HG02852 (cell line): ENCODE results near the gene DAB2IP.
"Not testable (repeated sequence)": the region's sequence is repeated elsewhere in the genome, so short reads cannot be mapped to it uniquely, and the experiment has no call there.

Experiments used
- ATAC-seq: cut with Tn5 transposase; IDR thresholded peaks from one replicate; pipeline ENCODE4 v1.9.1; 2021; ENCODE audit warnings: mild to moderate bottlenecking, moderate library complexity; ENCODE audit not compliant: unreplicated experiment

Gene DAB2IP

DNA sequence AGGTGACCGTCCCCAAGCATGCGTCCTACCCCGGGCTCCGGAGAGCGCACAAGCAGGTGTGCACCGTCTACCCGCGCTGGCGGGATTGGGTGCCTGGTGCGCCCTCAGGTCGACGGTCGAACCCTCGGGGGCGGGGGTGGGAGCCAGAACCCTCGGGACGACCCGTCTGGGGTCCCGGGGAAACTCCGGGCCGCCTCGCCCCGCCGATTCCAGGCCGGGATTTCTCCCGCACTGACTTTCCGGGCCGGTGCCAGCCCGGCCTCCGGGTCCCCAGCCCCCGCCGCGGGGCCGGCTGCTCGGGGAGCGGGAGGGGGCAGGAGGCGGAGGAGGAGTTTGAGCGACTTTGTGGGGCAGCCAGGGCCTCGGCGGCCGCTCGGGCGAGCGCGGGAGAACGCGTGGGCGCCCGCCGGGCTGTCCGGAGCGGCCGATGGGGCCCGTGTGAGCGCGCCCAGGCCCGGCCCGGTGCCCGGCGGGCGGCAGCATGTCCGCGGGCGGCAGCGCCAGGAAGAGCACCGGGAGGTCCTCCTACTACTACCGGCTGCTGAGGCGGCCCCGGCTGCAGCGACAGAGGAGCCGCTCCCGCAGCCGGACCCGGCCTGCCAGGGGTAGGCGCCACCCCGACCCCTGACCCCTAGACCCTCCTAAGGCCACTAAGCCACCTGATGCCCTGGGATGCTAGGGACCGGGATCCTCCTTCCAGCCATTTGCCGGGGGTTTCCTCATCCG is at the start of gene DAB2IP:
TSS of gene DAB2IP (plus strand) at position 340 of the 726 bp plus-strand sequence. CDS start at position 482, 142 bp downstream.
- ATAC-seq: no peak

DNA sequence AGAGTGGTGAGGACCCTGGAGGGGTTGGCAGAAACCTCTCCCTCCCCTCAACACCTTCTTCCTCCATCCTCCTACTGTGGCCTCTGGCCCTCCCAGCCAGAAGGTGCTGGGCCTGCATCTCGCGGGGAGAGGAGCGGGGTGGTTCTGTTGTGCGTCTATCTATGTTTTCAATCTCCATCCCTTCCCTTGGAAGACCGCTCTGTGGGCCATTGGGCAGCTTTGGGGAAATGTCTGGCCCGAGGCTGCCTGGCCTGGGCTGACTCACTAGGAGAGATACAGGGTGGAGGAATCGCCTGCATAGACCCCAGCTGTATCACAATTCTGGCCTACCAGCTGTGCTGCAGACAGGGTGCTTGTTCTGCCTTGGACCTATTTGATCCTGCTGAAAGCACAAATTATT is 48.4 kb upstream of the DAB2IP start:
- ATAC-seq: no peak

DNA sequence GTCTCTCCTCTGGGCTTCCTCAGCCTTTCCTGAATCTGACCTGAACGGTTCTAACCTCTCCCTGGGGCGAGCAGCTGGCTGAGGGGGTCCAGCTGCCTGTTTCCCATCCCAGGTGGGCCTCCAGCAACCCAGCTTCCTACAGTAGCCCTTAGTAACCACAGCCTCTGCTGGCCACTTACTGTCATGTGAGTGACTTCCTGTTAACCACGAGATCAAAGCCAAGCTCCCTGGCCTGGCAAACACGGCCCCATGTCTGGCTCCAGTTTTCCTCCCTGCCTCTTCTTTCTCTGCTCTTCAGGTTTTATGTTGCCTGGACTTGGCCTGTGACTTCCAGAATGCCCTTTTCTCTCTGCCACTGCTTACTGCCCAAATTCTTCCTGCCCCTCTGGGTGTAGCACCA is 47.2 kb upstream of the DAB2IP start:
- ATAC-seq: no peak

DNA sequence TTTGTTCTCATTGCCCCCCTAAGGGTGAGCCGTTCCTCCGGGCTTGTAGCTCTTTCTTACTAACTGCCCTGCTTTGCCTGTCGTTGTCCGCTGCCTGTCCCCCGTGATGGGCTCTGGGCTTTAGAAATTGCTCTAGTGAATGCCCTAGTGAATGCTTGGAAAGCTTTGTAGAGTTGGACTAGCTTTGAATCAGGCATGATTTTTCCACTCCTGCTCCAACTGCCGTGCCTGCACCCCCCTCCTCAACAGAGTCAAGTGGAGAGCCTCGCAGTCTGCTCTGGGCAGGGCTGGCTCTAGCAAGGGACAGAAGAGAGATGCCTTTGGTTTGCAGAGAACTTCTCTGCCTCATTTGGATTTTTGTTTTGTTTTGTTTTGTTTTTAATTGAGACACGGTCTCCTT is 46.8 kb upstream of the DAB2IP start:
- ATAC-seq: no peak

- ATAC-seq: no peak
These were observed 43.8 kb upstream of the DAB2IP start for GRCh38 chr9:121607434-121608167.

DNA sequence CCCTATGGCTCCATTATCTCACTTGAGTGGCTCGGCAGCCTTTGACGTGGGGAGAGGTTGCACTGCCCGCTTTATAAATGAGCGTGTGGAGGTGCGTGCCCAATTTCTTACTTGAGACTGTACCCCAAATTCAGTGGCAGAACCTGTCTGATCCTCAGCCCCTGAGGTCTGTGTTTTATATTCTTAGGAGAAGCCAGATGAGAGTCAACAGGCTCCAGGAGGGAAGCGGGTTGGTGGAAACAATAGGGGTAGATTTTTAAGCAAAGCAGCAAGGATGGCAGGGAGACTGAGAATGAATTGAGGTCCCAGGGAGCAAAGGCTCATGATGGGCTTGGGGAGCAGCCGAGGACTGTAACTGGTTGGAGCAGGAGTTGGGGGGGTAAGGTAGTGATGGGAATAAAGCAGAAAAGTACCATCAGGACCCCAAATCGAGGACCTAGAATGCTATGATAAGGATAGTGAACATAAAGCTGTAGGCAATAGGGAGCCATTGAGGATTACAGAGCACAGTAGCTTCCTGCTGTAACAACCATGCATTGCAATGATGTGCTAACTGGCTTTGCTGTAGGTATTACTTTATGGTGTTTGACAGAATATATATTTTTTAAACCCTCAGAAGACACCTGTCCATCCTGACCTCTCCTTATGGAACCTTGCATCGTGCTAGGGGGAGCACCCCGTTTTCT is 43.1 kb upstream of the DAB2IP start:
- no peak for ATAC-seq

DNA sequence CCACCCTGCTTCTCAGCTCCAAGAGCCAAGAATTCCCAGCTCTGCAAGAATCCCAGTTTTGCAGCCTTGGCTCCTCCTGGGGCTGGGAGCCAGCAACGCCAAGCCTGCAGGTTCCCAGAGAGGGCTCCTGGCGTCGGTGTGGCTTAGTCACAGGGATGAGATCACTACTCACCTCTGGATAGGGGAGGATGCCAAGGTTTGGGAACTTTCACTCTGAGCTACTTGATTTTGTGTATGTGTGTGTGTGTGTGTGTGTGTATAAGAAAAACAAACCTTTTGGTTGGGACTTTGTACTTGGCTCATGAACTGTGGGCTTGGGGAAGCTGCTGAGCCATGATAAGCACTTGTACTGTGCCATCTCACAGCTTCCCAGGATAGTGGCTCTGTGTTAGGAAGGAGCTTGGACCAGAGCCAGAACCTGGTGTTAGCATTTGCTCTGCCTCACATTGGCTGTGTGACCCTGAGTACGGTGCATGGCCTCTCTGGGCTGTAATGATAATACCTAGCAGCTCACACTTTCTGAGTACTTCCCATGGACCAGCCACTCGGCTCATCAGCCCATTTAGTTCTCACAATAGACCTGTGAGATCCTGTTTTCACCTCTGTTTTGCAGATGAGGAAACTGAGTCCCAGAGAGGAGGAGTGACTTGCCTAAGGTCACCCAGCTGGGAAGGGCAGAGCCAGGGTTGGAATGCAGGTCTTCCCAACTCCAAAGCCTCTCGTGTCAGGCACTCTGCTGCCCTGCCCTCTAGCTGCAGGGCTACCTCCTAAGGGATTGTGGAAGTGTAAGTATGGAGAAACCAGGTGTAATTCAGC is 41.4 kb upstream of the DAB2IP start:
- ATAC-seq: no peak

GRCh38 chr9:121610638-121610953 is 40.8 kb upstream of the DAB2IP start:
- ATAC-seq: no peak

DNA sequence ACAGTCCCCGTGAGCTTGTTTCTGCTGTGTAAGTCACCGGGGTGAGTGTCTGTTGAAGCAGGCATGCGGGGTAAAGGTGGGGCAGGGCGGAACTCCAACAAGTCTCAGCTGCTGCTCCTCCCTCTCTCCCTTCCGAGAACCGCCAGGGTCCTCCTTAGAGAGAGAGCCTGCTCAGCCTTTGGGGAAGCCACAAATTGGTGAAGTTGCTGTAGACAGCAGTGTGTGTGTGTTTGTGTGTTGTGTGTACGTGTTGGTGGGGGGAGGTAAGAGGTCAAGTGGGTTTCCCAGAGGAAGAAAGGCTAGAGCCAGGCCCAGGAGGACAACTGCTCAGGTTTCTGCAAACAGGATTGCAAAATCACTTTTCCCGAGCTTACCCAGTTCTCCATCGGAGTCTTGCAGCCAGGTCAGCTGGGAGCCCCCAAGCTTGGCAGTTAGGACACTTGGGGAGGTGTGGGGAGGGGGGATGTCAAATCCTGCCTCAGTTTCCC is 38.9 kb upstream of the DAB2IP start:
- no peak for ATAC-seq

GRCh38 chr9:121613009-121613752 is 38.3 kb upstream of the DAB2IP start:
- no peak for ATAC-seq

DNA sequence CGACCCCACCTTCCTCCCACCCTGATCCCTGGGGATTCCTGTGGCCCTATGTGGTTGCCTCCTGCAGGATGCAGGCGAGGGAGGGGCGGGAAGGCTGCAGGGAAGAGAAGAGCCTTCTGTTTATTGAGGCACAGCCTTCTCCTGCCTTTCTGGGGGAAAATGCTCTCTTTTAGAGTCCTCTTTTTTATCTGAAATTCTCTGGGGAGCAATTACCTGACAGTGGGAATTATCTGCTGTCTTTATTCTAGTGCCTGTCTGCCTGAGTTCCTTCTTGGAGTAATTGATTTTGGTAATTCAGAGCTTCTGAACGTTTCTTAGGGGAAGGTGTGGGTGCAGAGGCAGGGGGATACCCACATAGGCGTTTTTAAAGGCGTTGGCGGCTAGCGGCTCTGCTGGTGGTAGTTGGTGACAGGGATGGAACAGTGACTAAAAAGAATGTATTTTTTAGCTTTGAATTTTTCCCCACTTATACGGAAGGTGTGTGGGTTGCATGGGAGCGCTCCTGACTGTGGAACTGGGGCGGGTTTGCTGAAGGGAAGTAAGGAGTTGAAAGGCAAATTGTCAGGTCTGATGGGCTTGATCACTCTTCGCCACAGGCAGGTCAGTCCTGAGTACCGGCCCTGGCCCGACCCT is 35.2 kb upstream of the DAB2IP start:
- no peak for ATAC-seq

- no peak for ATAC-seq
These were observed 32.9 kb upstream of the DAB2IP start for GRCh38 chr9:121618504-121618903.

GRCh38 chr9:121618910-121619309 is 32.5 kb upstream of the DAB2IP start:
- not testable (repeated sequence) for ATAC-seq

GRCh38 chr9:121619545-121620324 is 31.7 kb upstream of the DAB2IP start:
- no peak for ATAC-seq

GRCh38 chr9:121620325-121620673 is 31.1 kb upstream of the DAB2IP start:
- ATAC-seq: no peak

DNA sequence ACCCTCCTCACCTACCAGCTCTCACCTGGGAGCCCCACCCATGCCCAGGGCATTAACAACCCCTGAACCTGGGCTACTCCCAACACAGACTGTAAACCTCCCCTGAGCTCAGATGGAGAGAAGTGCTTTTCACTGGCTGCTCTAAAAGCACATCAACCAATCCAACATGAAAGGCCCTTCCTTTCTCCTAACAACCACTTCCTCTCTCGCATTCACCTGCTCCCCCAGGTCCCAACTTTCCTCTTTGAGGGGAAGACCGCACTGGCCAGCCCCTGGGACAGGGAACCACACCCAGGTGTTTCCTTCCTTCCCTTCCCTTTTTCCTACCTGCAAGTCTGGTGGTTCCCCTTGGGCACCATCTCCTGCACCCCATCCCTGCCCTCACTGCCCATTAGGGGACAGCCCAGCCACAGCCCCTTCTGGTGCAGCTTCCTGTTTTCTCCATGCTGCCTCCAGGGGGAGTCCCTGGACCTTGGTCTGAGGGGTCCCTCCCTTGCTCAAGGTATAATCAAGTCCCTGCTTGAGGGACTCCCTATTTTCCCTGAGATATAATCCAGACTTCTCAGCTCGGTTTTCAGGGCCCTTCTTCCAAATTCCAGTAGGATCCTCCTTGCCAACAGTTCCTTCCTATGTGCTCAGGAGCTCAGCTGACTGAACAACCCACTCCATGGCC is 30.5 kb upstream of the DAB2IP start:
- no peak for ATAC-seq

- ATAC-seq: no peak
These were observed 28.8 kb upstream of the DAB2IP start for GRCh38 chr9:121622387-121623203.

DNA sequence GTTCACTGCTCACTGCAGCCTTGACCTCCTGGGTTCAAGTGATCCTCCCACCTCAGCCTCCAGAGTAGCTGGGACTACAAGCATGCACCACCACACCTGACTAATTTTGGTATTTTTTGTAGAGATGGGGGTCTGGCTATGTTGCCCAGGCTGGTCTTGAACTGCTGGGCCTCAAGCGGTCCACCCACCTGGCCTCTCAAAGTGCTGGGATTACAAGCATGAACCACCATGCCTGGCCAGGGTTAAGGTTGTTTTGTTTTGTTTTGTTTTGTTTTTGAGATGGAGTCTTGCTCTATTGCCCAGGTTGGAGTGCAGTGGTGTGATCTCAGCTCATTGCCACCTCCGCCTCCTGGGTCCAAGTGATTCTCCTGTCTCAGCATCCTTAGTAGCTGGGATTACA is 28.0 kb upstream of the DAB2IP start:
- ATAC-seq: not testable (repeated sequence)
